HG02973 (cell line): ENCODE data around the gene FNIP1.
"Not testable (repeated sequence)": the region's sequence is repeated elsewhere in the genome, so short reads cannot be mapped to it uniquely, and the experiment has no call there.

ENCODE experiments used
- ATAC-seq: cut with Tn5 transposase; IDR thresholded peaks from one replicate; pipeline ENCODE4 v1.9.1; 2021; ENCODE audit warnings: moderate library complexity; ENCODE audit not compliant: unreplicated experiment

The FNIP1 gene

DNA sequence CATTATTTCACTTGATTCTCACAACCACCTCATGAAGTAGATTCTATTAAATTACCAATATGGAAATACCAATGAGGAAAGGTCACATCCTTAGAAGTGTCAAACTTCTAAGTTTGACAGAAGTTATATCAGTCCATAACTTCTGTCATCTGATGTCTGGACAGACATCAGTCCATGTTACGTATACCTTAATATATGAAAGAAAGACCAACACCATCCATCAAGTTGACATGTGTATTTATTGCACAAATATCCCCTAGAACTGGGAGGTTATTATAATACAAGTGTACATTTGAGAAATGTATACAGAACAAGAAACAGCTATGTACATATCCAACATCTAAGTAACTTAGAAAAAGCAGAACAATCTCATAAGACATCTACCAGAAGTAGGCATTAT is 155.3 kb downstream of the FNIP1 start:
- no peak for ATAC-seq

DNA sequence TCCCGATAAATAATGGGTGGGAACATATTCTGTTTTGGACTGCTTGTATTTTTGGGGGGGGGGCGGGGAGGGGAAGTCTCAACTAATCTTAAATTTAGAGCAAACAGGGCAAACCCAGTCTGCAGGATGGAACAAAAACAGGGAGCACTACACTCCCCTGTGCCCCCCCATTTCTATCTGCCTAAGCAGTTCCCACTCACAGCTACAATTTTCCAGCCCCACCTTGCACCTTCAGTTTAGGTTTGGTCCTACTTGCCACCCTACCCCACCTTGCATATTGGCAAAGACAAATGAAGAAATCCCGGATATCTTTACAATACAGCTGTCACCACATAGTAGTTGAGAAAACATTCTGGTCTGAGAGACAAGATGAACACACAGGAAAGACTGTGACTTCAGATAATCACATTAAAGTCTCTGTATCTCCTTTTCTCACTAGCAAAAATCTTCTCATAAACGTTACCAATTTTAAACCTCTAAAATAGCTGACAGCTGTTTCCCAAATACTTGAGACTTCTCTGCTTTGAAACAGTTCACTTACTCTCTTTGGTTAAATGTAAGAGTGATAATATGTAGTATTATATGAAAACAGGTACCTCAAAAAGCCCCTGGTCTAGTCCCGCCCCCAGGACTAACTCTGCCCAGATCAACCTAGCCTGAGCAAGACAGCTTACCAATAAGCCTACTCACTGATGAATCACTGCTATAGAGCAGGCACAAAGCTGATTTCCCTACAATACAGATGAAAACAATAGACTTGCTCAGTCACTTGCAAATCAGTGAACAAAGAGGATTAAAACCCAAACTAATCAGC is 156.6 kb downstream of the FNIP1 start:
- no peak for ATAC-seq

DNA sequence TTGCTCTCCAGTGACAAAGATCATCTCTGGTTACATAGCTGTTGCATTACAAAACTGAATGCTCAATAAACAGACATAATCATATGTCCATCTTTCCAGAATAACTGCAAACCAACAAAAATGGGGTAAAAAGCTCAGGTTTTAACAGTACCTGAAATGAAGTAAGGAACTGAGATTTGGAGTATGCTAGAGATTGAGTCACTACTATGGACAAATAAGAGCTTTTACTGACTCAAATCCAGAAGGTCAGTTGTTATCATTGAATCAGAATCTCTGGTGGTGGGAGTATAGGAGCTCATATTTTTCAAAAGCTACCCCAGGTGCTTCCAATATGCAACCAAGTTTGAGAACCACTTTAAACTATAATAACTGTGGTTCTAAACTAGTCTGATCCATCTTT is 157.7 kb downstream of the FNIP1 start:
- ATAC-seq, result no peak

- no peak for ATAC-seq
These were observed 159.1 kb downstream of the FNIP1 start for GRCh38 chr5:131637694-131638093.

DNA sequence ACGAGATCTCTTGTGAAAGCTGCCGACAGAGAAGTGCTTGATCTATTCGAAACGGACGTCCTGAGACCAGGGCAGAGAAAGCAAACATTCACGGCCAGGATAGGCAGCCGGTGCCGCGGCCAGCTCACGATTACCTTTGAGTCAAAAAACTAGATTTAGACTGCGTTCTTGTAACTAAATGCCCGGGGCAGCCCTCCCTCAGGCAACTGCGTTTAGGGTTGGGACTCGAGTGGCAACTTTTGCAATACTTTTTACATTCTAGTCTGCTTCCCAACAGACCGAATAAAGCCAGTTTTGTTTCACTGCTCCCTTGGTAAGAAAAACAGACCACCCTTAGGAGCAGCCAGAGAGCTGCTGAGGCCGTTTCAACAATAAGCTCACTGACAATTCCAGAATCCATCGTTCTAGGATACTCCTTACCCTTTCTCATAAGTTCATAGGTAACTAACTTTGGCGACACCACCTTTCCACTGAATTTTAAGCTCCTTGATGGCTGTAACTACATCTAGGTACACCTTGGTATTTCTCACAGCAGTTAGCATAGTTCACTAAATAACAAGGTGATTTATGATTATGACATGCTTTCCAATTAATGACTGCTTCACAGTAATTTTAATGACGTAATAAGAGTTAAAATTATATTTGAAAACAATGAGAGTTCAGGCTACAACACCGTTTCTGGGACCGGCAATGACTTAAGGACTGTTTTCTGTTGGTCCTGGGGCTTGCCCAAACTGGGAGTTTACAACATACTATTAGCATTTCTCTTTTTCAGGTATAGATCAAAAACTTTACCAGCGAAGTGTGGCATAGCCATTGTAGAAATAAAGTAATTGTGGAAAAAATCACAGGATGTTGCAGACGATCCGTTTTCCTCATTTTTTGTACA is 160.9 kb downstream of the FNIP1 start:
- peak; percentile 5 for ATAC-seq

DNA sequence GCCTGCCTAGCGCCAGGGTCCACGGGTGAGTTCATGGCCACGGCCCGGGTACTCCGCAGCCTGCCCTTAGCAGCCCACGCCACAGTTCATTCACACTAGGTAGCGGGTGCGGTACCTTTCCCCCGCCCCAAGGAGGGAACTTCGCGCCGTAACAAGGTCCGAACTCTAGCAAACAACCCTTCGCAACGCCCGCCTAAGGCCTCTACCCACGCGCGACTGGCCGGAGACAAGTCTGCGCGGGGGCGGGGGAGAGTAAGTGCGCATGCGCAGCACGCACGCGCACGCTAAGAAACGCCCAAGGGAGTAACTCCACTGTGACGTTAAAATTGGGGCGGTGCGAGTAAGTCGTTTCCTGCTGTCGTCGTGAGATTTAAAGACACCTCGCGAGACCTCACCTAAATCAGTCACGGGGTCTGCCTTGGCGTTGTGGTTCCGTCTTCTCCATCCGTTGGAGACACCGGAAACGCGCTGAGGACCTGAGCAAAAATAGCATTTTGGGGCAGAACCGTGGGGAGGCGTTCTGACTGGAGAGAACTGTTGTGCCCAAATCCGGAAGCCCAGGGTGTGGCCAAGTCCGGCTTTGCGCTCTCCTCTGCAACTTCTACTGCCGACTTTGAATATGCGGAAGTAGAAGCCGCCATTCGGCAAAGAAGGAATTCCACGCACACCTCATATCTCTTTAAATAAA is 161.7 kb downstream of the FNIP1 start, which contains the start of gene RAPGEF6:
Gene RAPGEF6 (minus strand): TSS at position 234 of the 688 bp plus-strand sequence. CDS start 199 bp downstream, at position 35.
- ATAC-seq, result peak; percentile 83

GRCh38 chr5:131634666-131634995 is 162.2 kb downstream of the FNIP1 start:
- ATAC-seq, result peak; percentile 18

GRCh38 chr5:131634238-131634637 is 162.6 kb downstream of the FNIP1 start:
- no peak for ATAC-seq

GRCh38 chr5:131633830-131634229 is 163.0 kb downstream of the FNIP1 start:
- no peak for ATAC-seq

- no peak for ATAC-seq
These were observed 165.9 kb downstream of the FNIP1 start for GRCh38 chr5:131630963-131631350.

DNA sequence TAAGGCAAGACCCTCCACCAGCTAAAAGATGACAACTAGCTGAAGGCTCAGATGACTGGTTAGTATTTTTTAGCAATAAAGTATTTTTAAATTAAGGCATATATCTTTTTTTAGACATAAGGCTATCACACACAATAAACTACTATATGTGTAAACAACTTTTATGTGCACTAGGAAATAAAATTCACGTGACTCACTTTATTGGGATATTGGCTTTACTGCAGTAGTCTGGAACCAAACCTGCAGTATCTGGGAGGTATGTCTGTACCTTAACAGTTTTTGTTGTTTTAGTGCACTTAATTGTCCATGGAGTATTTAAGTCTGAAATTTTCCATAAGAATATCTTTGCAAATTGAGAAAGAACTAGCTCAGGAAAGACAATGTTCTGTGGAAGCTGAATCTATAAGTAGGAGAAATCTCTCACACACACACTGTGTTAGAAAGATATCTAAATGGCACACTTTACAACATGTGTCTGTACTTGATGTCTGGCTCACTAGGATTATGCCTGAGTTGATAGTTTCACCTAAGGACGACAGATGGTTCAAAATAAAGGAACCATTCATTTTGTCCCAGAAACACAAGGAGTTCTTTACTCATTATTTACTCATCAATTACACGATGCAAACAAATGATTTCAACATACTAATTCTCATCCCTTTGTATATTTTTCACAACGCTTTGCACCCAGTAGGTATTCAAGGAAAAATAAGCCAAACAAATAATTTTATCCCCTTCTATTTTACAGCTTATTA is 166.4 kb downstream of the FNIP1 start:
- ATAC-seq, result no peak

DNA sequence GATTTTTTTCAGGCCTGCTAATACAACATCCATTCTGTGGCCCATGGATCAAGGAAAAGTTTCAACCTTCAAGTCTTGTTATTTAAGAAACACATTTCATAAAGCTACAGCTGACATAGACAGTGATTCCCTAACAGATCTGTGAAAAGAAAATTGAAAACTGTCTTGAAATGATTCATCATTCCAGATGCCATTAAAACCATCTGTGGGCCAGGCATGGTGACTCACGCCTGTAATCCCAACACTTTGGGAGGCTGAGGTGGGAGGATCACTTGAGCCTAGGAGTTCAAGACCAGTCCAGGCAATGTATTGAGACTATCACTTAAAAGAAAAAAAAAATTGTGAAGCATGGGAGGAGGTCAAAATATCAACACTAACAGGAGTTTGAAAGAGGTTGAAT is 167.8 kb downstream of the FNIP1 start:
- ATAC-seq, result no peak

DNA sequence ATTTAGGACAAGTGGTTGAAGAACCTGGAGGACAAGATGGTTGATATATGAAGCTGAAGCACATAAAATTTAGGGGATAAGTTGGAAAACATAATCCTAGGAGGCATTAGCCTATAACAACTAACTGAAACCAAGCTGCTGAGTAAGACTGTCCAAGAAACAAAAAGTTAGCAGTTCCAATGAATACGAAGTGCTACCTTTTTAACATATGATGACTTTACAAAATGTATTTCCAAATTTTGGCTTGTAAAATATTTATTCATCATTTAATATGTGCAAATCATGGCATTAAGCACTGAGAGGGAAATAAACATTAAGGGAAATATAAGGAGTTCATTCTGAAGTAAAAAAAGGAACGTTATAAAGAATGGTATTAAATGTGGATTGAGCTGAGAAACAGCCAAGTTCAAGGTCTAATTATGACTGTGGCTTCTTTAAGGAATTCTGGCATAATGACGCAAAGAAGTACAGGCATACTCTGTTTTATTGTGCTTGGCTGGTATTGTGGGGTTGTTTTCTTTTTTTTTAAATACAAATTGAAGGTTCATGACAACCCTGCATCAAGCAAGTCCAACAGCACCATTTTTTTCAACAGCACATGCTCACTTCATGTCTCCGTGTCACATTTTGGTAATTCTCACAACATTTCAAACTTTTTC is 169.5 kb downstream of the FNIP1 start:
- no peak for ATAC-seq

DNA sequence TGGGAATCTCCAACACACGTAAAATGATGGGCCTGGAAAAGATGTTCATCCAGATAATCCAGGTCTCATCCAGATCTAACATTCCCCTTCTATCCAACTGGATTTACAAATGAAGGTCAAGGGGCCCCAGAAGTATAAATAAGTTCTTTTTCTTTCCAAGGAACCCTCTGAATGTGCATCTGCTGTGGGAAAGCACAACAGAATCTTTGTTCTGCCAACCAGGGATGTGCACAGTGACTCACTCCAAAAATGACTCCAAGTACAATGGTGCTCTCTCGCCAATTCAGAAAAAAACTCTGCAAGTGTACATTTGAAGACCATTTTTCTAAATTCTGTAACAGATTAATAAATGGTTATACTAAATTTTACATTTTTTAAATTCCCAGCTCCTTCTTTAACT is 174.2 kb downstream of the FNIP1 start:
- no peak for ATAC-seq

DNA sequence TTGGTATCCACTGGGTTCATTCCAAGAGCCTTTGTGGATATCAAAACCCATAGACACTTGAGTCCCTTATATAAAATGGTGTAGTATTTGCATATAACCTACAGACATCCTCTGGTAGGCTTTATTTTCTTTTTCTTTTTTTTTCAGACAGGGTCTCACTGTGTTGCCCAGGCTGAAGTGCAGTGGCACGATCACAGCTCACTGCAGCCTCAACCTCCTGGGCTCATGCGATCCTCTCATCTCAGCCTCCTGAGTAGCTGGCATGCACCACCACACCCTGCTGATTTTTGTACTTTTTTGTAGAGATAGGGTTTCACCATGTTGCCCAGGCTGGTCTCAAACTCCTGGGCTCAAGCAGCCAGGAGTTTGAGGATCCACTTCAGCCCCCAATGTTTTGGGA is 175.7 kb downstream of the FNIP1 start:
- ATAC-seq, result not testable (repeated sequence)

DNA sequence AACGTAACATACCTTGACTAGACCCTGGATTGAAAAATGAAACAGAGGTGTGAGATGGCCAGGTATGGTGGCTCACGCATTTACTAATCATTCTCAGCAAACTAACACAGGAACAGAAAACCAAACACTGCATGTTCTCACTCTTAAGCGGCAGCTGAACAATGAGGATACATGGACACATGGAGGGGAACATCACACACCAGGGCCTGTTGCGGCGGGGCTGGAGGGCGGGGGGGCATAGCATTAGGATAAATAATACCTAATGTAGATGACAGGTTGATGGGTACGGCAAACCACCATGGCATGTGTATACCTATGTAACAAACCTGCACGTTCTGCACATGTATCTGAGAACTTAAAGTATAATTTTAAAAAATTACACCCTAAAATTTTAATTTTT is 177.7 kb downstream of the FNIP1 start:
- ATAC-seq, result no peak

- ATAC-seq, result no peak
These were observed 179.5 kb downstream of the FNIP1 start for GRCh38 chr5:131617140-131617822.

- ATAC-seq, result no peak
These were observed 180.9 kb downstream of the FNIP1 start for GRCh38 chr5:131615957-131616356.

- ATAC-seq, result no peak
These were observed 183.4 kb downstream of the FNIP1 start for GRCh38 chr5:131613423-131613822.

DNA sequence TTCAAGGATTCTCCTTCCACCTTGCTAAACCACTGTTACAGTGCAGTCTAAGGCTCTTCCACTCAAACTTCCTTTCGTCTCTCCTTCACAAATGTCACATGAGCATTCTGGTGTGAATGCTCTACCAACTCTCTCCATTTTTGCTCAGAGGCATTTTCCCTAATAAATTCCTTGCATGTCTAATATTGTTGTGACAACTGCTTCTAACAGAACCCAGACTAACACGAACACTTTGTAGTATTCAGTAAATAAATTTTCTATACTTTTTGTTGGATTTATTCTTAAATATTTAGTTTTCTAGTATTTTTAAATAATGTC is 185.8 kb downstream of the FNIP1 start:
- ATAC-seq, result no peak
